Ovary (tissue), 3 donors: ENCODE results near the gene CHL1.

Experiments used
- CTCF ChIP-seq, 3 donors: fragments of 450-650 bp in 2 of 3; fragments of 200-600 bp in 1 of 3; IDR thresholded peaks; one replicate each; pipeline versions ENCODE4 v1.5.1 to v1.8.0; 2016 to 2022; ENCODE audit warnings: antibody characterized with exemption in 3 of 3, mild to moderate bottlenecking in 1 of 3
- EP300 ChIP-seq: sonication (generic); formaldehyde crosslinking; IDR thresholded peaks from one replicate; pipeline ENCODE4 v1.6.1; 2017; ENCODE audit warnings: antibody characterized with exemption
- POLR2A ChIP-seq: fragments of 450-650 bp; IDR thresholded peaks from one replicate; pipeline ENCODE4 v1.6.1; 2017; ENCODE audit warnings: antibody characterized with exemption, mild to moderate bottlenecking, moderate library complexity
- donor health status: DM: no; HTN: no; CAD: no.

GRCh38 chr3:277873-278272 lies 81.3 kb downstream of the CHL1 start:
- no peak for TF ChIP-seq CTCF (IDR thresholded peaks at IDR 0.05)
- TF ChIP-seq POLR2A = no peak
- no peak for TF ChIP-seq EP300
